GM15510 (cell line): ENCODE measurements around the gene STK39.

Source experiments
- POLR2A ChIP-seq: IDR thresholded peaks from 3 replicates; pipeline ENCODE4 v1.6.1; 2011; ENCODE audit warnings: borderline replicate concordance; ENCODE audit not compliant: insufficient read length; ENCODE audit errors: extremely low read depth

The STK39 gene

GRCh38 chr2:168146892-168147810, 100.2 kb downstream of the STK39 start:
- no peak for TF ChIP-seq POLR2A

GRCh38 chr2:168145426-168146310, 101.7 kb downstream of the STK39 start:
- TF ChIP-seq POLR2A = no peak

- no peak for TF ChIP-seq POLR2A
Observed at GRCh38 chr2:168145011-168145410, 102.4 kb downstream of the STK39 start.

- TF ChIP-seq POLR2A = no peak
Observed at GRCh38 chr2:168143813-168144212, 103.6 kb downstream of the STK39 start.

GRCh38 chr2:168140892-168141291, 106.5 kb downstream of the STK39 start:
- no peak for TF ChIP-seq POLR2A

- TF ChIP-seq POLR2A = no peak
Observed at GRCh38 chr2:168139852-168140251, 107.5 kb downstream of the STK39 start.

- no peak for TF ChIP-seq POLR2A
Observed at GRCh38 chr2:168138901-168139300, 108.5 kb downstream of the STK39 start.

- TF ChIP-seq POLR2A = no peak
Observed at GRCh38 chr2:168138374-168138773, 109.0 kb downstream of the STK39 start.

GRCh38 chr2:168137510-168138180, 109.8 kb downstream of the STK39 start:
- no peak for TF ChIP-seq POLR2A

GRCh38 chr2:168136392-168136977, 110.9 kb downstream of the STK39 start:
- no peak for TF ChIP-seq POLR2A

- no peak for TF ChIP-seq POLR2A
Observed at GRCh38 chr2:168135630-168136029, 111.8 kb downstream of the STK39 start.

GRCh38 chr2:168135121-168135520, 112.3 kb downstream of the STK39 start:
- TF ChIP-seq POLR2A = no peak

GRCh38 chr2:168134485-168134884, 112.9 kb downstream of the STK39 start:
- TF ChIP-seq POLR2A = no peak

- no peak for TF ChIP-seq POLR2A
Observed at GRCh38 chr2:168132389-168132788, 115.0 kb downstream of the STK39 start.
